Measurements from ENCODE around the gene DOK7.
A peak's percentile ranks its signal among the peaks of the same experiment; 100 is the strongest.

Gene DOK7

DNA sequence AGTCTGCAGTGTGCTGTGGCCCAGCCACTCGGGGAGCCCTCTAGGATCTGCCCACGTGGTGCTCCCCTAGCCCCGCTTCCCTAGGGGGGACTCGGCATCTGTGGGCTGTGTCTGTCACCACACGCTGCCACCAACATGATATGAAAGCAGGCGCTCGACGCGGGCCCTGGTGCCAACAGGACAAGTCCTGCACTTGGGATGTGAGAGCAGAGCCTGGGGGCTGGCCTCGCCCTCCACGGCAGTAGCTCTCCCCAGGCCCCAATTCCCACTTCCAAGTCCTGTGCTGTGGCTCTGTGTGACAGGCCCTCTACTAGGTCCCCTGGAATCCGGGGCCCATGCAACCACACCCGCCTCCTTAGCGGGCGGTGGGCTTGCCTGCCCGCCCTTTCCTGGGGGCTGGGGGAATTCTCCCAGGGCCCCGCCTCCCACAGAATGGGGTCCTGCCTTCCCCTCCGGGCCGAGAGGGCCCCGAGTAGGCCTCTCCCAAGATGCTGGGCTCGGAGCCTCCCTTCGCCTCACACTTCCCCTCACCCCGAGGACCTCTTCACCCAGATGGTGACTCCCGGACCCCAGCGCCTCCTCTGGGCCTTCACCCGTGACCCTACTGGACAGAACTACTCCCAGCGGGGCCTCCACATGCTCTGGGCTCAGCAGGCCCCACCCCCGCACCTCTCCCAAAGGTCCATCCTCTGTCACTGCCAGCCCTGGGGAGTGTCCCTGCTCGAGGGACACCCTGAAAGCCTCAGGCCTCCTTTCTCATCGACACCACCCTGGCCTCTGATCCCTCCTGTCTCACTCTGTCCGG is 57.9 kb downstream of the DOK7 start:
- DNase-seq (ENCODE audit: low read depth): no peak

DNA sequence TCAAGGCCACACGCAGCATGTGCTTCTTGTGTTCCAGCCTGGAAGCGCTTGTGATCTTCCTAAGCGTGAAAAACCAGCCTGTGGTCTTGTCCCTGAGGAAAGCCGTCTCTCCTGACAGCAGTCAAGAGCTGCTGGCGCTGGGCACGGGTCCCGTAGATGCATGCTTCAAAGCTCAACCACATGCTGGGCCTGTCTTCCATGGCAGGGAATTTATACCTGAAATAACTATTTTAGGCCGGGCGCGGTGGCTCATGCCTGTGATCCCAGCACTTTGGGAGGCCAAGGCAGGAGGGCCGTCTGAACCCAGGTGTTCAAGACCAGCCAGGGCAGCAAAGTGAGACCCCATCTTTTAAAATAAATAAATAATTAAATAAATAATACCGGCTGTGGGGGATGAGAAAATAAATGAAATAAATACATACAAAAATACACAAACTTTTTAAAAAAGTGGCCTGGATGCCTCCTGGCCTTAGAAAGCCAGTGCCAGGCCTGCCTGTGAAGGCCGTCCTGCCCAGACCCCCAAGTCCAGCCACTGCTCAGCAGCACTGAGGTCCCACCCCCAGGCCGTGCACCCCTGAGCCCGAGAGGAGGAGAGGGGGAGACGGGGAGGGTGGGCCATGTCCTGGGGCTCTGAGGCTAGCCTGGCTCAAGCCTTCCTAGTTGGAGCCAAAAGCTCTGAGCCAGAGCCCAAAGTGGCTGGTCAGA is 58.7 kb downstream of the DOK7 start:
- DNase-seq (ENCODE audit: low read depth): no peak

DNA sequence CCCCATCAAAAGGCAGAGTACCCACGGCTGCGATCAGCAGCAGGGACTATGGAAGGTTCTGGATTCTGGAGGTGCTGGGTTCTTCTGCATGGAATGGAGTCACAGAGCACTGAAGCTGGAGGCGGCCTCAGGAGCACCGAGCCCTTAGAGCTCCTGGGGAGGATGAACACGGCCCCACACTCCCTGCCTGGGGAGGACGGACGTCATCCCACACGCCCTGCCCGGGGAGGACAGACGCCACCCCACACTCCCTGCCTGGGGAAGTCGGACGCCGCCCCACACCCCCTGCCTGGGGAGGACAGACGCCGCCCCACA is 59.2 kb downstream of the DOK7 start:
- no peak for DNase-seq (ENCODE audit: low read depth)

- no peak for DNase-seq (ENCODE audit: low read depth)
Observed at GRCh38 chr4:3522651-3523050, 59.5 kb downstream of the DOK7 start.

GRCh38 chr4:3523146-3523627 is 60.1 kb downstream of the DOK7 start:
- DNase-seq (ENCODE audit: low read depth): no peak

GRCh38 chr4:3523628-3524221 is 60.6 kb downstream of the DOK7 start:
- no peak for DNase-seq (ENCODE audit: low read depth)

GRCh38 chr4:3524349-3524748 is 61.2 kb downstream of the DOK7 start:
- DNase-seq (ENCODE audit: low read depth): no peak

DNA sequence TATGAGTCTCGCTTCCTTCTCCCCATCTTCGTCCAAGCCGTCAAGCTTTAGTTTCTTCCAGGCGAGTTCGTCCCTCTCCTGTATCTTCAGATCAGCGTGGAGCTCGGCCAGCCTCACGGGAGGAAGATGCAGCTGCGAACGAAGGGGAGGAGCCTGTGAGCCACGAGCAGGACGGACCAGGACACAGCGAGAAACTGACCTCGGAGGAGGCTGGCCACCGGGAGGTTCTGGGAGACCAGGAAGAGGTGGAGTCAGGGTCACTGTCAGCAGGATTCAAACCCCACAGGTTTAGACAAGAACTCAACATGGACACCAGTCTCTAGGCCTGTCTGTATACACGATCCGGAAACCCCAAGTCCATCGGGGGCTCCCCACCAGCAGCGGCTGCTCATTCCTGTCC is 61.8 kb downstream of the DOK7 start:
- no peak for DNase-seq (ENCODE audit: low read depth)

- DNase-seq (ENCODE audit: low read depth): no peak
Observed at GRCh38 chr4:3525532-3526430, 62.7 kb downstream of the DOK7 start.

DNA sequence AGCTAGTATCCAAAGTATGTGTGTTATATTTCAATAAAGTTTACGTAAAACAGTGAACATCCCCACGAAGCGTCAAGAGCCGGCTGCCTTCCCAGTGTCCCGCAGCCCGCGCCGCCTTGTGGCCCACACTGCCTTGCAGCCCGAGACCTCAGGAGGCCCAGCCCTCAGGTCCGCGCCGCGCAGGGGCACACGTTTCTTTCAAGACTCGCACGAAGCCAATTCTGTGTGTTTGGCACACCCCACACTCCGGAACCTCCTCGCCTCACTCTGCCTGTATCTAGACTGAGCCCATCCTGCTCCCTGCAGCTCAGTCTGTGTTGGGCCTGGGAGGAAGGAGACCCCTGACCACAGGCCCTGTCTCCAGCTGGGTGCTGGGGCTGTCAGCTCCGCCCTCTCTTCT is 63.4 kb downstream of the DOK7 start:
- no peak for DNase-seq (ENCODE audit: low read depth)

DNA sequence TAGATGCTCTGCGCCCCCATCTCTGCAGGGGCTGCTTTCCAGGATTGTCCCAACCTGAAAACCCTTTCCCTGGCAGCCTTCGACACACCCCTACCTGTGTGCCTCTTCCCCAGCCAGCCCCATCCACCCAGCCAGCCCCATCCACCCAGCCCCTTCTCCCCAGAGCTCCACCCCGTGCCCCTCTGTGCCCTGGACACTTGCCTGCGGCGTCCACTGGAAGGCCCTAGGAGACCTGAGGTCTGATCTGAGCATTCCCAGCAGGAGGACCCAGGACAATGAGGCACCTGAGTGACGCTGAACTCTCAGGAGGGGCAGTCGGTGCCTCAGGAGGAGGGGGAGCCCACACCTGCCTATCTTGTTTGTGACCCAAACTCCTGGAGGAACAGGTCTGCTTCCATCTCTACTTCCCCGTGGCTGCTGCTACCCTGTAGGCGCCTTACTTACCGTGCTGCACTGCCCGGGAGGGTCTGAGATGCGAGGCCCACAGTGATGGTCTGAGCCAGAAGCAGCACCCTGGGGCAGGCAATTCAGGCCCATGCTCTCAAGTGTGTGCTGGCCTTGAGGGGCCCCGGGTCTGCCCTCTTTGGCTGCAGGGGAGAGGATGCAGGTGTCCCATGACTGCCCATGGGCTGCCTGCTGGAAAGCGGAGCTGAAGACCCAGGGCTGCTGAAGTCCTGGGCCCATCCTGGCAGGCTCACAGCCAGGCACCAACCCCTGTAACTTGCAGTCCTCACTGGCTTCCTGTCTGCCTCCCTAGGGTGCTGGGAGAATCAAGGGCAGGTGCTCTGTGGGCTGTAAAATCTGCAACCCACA is 64.2 kb downstream of the DOK7 start:
- no peak for DNase-seq (ENCODE audit: low read depth)

DNA sequence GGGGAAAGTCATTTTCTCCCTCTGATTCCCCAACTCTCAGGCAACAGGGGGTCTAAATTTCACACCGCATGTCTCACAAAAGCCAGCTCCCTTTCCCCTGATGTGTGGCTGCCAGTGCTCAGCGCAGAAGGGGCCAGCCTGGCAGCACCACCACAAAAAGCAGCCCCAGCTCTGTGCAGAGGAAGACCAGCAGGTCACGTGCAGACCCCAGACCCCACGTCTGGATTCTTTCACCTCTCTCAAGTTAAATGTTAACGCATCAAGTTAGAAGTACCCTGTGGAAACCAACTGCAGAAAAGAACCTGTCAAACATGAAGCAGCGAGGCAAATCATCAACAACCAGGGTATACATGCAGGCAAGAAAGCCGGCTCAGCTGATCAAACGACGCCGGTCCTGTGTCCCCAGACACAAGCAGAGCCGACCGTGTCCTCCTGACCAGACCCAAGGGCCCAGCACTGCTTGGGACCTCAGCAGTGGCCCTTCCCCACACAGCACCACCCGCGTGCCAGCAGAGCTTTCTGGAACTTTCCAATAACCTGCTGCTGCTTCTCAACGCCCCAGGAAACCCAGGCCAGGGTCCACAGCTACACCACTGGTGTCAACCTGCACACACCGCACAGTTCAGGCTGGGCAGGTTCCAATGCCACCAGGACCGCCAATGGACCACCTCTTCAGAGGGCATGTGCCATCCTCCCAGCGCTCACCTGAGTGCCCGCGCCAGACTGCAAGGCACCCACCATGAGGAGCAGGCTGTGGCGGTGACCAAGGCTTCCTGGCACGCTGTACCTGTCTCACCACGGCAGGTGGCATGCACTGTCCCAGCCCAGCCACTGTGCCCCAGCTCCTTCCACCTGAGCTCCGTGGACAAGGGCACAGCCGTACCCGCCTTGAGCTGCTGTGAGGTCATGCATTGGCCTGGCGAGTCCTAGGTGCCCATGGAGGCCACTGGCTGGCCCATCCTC is 65.1 kb downstream of the DOK7 start:
- no peak for DNase-seq (ENCODE audit: low read depth)

DNA sequence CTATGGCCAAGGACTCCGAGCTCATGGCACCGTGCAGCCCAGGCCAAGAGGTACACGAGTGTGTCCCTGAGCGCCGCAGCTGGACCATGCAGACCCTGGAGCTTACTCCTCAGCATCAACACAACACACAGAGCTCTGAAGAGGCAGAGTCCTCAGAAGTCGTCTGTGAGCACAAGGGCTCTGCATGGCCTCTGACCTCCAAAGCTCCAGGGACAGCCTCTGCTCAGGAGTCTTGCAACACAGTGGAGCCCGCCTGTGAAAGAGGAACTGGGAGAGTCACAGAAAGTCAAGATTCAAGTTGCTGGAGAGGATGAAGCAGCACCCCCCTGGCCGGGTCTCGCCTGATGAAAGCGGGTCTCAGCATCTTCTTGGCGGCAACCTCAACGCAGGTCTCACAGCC is 66.3 kb downstream of the DOK7 start:
- no peak for DNase-seq (ENCODE audit: low read depth)

GRCh38 chr4:3530051-3530450 is 66.9 kb downstream of the DOK7 start:
- no peak for DNase-seq (ENCODE audit: low read depth)

DNA sequence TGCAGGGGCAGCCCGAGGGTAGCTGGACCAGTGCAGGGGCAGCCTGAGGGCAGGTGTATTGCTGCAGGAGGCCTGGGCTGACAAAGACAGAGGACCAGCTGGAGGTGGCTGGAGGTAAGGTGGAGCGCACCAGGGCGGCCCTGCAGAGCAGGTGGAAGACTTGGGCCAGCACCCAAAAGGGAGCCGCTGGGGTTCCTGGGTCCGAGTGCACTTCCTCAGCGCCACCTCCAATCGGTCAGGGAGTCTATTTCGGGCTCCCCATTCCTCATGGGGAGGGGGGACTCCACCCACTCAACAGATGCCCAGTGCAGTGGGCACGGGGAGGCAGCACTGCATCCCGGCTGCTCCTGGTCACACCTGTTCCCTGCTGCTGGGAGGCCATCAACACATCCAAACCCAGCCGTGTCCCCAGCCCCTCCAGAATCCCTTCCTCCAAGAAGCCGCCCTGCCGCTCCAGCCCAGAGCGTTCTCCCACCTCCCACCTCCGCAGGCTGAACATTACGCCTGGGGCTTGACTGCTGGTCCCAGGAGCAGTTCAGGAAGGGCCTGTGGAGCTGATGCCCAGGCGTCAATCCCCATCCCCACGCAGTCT is 67.7 kb downstream of the DOK7 start:
- no peak for DNase-seq (ENCODE audit: low read depth)

DNA sequence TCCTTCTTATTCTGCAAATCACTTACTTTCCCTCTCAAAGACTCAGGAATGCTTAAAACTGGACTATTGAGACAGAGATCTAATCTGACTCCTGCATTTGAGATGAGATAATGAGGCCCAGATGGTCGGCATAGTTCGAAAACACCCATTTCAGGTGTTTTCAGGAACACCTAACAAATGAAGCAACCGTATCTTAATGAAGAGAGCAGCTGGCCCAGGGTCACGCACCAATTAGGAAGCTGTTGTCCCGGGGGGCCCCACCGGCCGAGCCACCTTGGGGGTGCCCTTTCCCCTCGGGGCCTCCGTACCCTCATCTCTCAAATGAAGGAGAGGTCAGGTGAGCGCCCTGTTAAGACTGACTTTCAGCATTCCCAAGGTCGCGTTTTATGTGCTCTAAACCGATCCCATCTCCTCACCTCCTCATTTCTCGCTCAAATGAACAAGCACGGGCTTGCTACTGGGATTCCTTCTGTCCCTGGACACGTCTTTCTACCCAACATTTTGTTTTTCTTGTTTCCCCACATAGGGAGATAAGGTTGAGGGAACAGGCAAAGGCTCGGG is 68.3 kb downstream of the DOK7 start:
- no peak for DNase-seq (ENCODE audit: low read depth)

GRCh38 chr4:3531879-3532750 is 69.0 kb downstream of the DOK7 start, which contains the start of gene LRPAP1:
Gene LRPAP1 (minus strand): TSS chr4:3532422. CDS start chr4:3532412, 10 bp downstream.
- DNase-seq (ENCODE audit: low read depth): peak; percentile 77

DNA sequence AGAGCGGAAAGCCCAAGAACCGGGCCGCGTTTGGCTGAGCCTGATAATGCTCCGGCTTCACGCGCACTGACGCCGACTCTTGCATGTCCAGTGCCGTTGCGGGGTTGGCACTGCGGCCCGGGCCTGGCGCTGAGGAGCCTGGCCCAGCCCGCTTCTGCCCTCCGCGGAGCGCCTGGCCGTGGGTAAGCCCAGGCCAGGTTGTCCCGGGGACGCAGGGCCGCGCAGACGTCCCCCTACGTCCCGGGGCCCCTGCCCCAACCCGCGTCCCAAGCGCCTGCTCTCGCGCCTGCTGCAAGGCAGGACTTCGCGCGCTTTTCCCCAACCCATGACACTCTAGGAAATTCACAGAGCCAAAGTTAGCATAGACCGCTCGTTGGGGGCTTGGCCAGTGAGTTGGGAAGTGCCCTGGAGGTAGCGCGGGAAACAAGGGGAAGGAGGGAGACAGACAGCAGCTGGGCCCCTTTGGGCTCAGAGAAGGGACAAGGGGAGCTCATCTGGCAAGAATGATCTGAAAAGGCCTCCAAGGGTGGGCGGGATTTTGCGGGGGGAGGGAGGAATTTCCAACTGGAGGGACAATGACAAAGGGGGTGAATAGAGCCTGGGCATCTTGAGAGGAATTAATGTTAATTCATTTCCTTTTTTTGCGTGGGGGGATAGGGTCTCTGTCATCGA is 69.8 kb downstream of the DOK7 start:
- no peak for DNase-seq (ENCODE audit: low read depth)

Measured in stimulated activated CD4-positive, alpha-beta T cell treated with anti-CD3 and anti-CD28 coated beads, Interleukin-2, amount 100 ng/mL, for 4 hours (primary cell).